SHP77 (cell line): ENCODE measurements around the gene WFIKKN1.

Experiments used
- DNase-seq, 2 experiments: peaks; one replicate each; lab custom pipeline; 2025; lab: John Stamatoyannopoulos, UW

The WFIKKN1 gene

GRCh38 chr16:674214-674881, 43.6 kb downstream of the WFIKKN1 start:
- DNase-seq: no peak

GRCh38 chr16:674968-675883, 44.4 kb downstream of the WFIKKN1 start, which contains the start of gene RHBDL1:
RHBDL1 (plus strand) TSS chr16:675671; CDS start chr16:675791, 120 bp downstream.
- no peak for DNase-seq

- DNase-seq: no peak
These were observed 45.2 kb downstream of the WFIKKN1 start for GRCh38 chr16:675884-676564.

- no peak for DNase-seq
These were observed 45.7 kb downstream of the WFIKKN1 start for GRCh38 chr16:676565-676902.

GRCh38 chr16:676913-677312, 46.1 kb downstream of the WFIKKN1 start:
- no peak for DNase-seq

GRCh38 chr16:677316-678190, 46.8 kb downstream of the WFIKKN1 start:
- DNase-seq: no peak

- DNase-seq: no peak
These were observed 47.5 kb downstream of the WFIKKN1 start for GRCh38 chr16:678209-678857.

GRCh38 chr16:678858-679813, 48.4 kb downstream of the WFIKKN1 start:
- peak; percentile 54 to 72 for DNase-seq

- peak; percentile 71 to 88 for DNase-seq
These were observed 49.2 kb downstream of the WFIKKN1 start, which contains the start of gene STUB1 for GRCh38 chr16:679814-680624. STUB1 (plus strand) TSS chr16:680410; CDS start chr16:680526, 116 bp downstream.

- DNase-seq: no peak
These were observed 49.8 kb downstream of the WFIKKN1 start for GRCh38 chr16:680625-680945.

- DNase-seq: no peak
These were observed 50.4 kb downstream of the WFIKKN1 start for GRCh38 chr16:680967-681745.

GRCh38 chr16:681746-682427, 51.1 kb downstream of the WFIKKN1 start:
- no peak for DNase-seq

GRCh38 chr16:682493-683395, 52.0 kb downstream of the WFIKKN1 start:
- no peak for DNase-seq

- DNase-seq: no peak
These were observed 52.7 kb downstream of the WFIKKN1 start for GRCh38 chr16:683396-684070.
